Measurements from ENCODE around the gene YKT6.
A peak's percentile ranks its signal among the peaks of the same experiment; 100 is the strongest.

Gene YKT6

GRCh38 chr7:44235582-44236332, 35.0 kb downstream of the YKT6 start:
- no peak for DNase-seq

- no peak for DNase-seq
Measured at GRCh38 chr7:44236333-44236728, 35.6 kb downstream of the YKT6 start.

DNA sequence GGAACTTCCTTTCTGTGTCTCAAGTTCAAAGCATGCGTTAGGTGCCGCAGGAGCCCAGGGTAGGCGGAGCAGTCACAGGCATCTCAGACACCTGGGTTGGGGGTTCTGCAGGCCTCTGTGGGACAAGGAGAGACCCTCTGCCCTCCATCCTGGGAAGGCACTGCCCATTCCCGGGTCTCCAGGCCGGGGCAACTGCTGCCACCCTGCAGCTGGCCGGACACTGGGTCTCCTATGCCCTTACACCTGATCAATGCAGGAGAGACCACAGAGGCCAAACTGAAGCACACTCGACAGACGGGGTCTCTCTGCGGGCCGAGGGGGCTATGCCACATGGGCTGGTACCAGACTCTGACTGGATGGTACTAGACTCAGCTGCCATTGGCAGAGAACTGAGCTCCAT, 36.9 kb downstream of the YKT6 start:
- DNase-seq = no peak

GRCh38 chr7:44238116-44238695, 37.4 kb downstream of the YKT6 start:
- no peak for DNase-seq

DNA sequence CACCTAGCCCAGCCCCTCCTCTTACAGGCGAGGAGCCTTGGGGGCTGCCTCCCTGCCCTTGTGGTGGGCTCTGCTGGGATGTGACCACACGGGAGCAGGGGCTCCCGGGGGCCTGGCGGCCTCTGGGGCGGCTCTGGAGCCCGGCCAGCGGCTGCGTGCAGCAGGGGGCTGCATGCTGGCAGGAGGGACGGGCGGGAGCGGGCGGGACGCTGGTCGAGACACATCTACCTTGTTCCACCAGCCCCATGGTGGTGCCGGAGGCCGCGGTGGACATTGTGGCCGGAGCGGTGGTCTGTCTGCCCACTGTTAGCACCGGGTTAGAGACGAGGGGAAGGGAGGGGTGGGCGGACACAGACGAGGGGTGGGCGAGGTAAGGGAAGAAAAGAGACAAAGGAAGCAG, 38.6 kb downstream of the YKT6 start:
- no peak for DNase-seq

GRCh38 chr7:44240376-44240775, 39.6 kb downstream of the YKT6 start:
- DNase-seq = no peak

DNA sequence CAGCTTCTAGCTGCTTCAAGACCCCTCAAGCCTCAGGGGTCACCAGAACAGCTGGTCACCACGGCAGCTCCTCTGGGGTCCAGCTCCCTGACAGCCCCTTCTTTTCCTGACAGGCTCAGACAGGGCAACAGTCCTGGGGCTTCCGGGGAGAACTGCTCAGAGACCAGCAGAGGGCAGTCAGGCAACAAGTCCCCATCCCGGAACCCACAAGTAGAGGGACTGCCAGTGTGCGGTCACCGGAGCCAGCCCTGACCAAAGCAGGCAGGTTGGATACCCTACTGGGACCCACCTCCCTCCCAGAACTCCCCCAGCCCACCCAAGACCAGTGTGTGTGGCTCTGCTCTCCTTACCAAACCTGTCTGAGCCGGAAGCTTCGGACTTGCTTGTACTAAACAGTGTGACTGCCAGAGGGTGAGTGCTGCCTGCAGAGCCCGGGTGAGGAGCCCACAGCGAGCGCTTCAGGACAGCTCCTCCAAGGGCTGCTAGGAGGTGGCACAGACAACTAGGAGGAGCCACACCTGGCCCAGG, 40.3 kb downstream of the YKT6 start:
- no peak for DNase-seq

DNA sequence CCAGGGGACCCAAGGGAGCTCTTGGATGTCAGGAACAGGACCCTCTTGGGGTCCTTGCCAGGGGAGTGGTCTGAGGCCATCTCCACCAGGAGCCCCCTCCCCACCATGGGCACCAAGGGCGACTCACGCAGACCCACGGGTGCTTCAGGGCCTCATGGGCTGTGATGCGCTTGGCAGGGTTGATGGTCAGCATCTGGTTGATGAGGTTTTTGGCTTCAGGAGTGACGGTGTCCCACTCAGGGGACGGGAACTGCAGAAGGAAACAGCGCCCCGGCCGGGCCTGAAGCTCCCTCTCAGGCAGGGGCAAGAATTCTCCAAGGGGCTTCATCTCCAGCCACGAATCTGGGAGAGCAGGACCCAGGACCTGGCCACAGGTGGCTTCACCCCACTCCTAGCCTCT, 41.3 kb downstream of the YKT6 start:
- no peak for DNase-seq

DNA sequence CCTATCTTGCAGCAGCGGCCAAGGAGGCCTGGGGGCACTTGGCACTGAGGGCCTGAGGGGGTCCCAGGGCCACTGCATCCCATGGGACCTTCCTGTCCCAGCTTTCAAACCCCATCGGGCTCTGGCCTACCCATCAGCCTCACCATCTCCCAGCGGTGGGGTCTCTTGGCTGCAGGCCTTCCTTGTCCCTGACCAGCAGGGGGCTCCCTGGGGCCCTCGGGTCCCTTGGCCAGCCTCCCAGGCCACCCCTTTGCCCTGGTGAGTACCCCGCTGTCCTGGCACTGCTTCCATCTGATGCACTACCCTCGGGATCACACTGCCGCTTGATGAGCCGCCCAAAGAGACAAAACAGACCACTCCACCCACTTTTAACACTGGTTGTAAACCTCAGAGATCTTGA, 43.5 kb downstream of the YKT6 start:
- no peak for DNase-seq

- no peak for DNase-seq
Measured at GRCh38 chr7:44246396-44247113, 45.8 kb downstream of the YKT6 start.

GRCh38 chr7:44247868-44248651, 47.3 kb downstream of the YKT6 start:
- no peak for DNase-seq

DNA sequence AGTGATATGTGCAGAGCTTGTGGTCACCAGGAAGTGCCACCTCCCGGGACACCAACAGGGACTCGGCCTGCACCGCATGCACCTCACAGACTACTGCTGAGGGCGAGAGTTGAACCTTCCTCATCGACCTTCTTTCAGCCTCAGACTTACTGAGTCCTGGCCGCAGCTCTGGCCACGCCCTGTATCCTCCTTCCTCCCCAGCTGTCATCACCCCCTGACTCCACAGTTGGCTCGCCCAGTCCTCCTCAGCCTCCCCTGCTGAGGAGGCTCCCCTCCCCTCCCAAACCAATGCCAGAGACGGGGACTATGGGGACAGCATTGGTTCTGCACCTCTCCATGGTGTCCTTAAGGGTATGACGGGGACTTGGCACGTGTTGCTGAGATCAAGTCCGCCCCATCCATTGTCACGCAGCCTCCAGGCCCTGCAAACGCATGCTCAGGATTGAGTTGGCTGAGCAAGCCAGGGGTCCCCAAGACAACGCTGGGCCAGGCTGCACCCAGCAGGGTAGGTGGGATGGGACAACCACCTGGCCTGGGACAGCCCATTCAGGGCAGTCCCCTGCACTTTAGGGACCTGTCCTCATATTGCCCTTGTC, 49.0 kb downstream of the YKT6 start:
- DNase-seq = no peak

GRCh38 chr7:44251269-44251668, 50.5 kb downstream of the YKT6 start:
- DNase-seq = no peak

GRCh38 chr7:44251881-44252280, 51.1 kb downstream of the YKT6 start:
- DNase-seq = no peak

- DNase-seq = no peak
Measured at GRCh38 chr7:44256459-44256858, 55.7 kb downstream of the YKT6 start.

DNA sequence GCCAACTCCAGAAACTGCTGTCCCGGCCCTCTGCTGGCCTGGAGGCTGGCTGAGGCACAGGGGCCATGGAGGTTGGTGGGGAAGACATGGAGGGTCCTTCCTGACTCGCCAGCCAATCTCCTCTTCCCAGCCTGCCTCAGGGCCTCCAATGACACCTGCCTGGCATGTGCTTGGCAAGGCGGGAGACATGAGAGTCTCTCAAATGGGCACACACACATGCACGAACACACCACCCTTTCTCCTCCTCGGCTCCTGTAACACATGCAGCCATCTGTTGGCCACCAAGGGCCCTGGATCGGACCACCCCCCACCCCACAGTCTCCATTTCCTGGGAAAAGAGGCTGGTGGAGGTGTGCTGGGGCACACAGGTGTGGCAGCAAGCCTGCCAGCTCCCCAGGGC, 56.4 kb downstream of the YKT6 start:
- no peak for DNase-seq

- peak; percentile 36 for DNase-seq
Measured at GRCh38 chr7:44257618-44258422, 57.0 kb downstream of the YKT6 start.

DNA sequence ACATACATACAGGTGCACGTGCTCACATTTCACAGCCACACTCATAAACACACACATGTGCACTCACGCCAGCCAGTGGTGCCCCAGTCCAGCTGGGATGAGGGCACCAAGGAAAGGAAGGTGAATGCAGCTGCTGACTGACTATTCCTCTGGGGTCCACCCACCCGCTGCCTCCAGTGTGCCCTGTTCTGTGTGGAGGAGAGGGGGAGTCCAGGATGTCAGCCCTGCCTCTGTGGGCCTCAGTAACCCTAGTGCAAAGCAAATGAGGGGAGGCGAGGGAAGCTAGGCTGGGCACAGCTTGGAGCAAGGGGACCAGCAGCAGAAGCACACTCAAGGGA, 57.6 kb downstream of the YKT6 start:
- no peak for DNase-seq

GRCh38 chr7:44258865-44259546, 58.2 kb downstream of the YKT6 start:
- no peak for DNase-seq

DNA sequence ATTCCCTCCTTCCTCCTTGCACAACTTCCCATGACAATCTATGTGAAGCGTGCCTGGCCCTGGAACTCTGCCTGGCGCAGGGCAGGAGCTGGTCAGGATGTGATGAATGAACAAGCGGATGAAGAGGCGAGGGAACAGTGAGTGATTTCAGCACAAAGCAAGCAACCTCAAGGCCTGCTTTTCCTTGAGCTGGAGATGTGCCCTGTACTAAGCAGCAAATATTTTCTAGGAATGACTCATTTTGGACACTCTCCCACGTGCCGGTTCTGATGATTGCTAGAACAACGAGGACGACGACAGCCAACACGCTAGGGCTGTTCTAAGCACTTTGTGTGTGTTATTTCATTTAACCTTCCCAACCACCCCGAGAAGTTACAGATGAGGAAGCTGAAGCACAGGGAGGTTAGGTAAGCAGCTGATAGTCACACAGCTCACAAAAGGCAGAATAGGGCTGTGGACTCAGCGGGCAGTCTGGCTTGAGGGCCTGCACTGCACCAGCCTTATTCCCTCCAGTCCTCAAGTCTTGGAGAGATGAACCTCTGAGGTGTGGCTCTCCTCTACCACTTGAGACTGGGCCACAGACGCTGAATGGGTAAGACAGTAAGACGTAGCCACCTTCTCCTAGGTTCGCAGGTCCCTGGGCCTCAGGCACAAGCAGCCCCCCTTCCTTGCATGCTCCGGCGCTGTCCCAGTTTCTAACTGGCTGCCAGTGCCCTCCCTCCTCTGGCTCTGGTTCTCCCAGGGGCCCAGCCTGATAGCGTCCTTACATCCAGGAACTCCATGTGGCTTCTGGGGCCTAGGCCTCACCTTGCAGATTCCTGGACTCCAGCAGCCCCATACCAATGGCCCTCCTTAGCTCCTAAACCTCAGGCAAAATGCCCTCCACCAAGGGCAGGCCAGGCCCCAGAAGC, 59.0 kb downstream of the YKT6 start:
- DNase-seq = no peak

All from activated gamma-delta T cell (primary cell).